ENCODE data around the gene NUMA1. TPM values are rescaled to one million over a fixed set of nuclear protein-coding genes. Genes with fewer than 3 reads are reported as not detected.

The NUMA1 gene
- total RNA-seq, 4 donors from 2014 or later: 163 to 272 (median 202) TPM

DNA sequence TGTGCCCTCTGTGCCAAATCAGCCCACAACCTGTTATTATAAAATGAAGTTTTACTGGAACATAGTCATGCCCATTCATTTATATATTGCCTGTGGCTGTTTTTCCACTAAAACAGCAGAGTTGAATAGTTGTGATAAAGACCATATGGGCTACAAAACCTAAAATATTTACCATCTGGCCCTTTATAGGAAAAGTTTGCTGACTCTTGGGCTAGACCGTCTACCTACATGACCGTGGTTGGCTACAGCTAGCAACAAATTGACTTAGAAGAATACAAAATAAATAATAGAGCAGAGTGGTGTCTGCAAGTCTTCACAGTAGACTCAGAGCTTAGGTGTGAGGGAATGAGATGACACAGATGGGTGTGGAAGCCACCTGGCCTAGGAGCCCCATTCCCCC, 92.8 kb downstream of the NUMA1 start:
- intact Hi-C loops (cut with DNase I; ENCODE audit: low total_unique reads) (no loop called here), in situ Hi-C loops (cut with MboI; ENCODE audit: low sequenced_read_pairs in 4 of 4) (loop anchor here in 2 of 4 donors (25.0 kb wide), 2 partner anchors 425 to 450 kb away; partner anchors contain the start of gene CLPB (in 1 of the 2))
- Histone ChIP-seq H3K9me3 (no peaks in the 10 kb centered on the region), H3K4me3 (no peak overlapping the region), H3K27me3 (no peaks in the 10 kb centered on the region), H3K27ac (no peak overlapping the region), H3K36me3 (peaks cover 0 to 10% of the 10 kb centered on the region in 2 donors), H3K4me1 (no peaks in the 10 kb centered on the region)
- ATAC-seq (no peak), DNase-seq (no peak)
- TF ChIP-seq CTCF (IDR thresholded peaks at IDR 0.05 in 4 of 5, conservative IDR thresholded peaks at IDR 0.05 in 1 of 5) (no peak), POLR2A (IDR thresholded peaks at IDR 0.05) (no peak)

- Histone ChIP-seq H3K27me3 (no peaks in the 10 kb centered on the region), H3K27ac (no peak overlapping the region), H3K4me3 (no peak overlapping the region), H3K4me1 (no peaks in the 10 kb centered on the region), H3K36me3 (peaks cover 0 to 7% of the 10 kb centered on the region in 2 donors), H3K9me3 (no peaks in the 10 kb centered on the region)
- DNase-seq: no peak
- intact Hi-C loops (cut with DNase I; ENCODE audit: low total_unique reads): no loop called here
- no peak for TF ChIP-seq POLR2A (IDR thresholded peaks at IDR 0.05)
- no peak for TF ChIP-seq CTCF (IDR thresholded peaks at IDR 0.05 in 4 of 5, conservative IDR thresholded peaks at IDR 0.05 in 1 of 5)
- no peak for ATAC-seq
- in situ Hi-C loops (cut with MboI; ENCODE audit: low sequenced_read_pairs in 4 of 4): loop anchor here in 2 of 4 donors (25.0 kb wide), 2 partner anchors 426 to 451 kb away; partner anchors contain the start of gene CLPB (in 1 of the 2)
Measured at GRCh38 chr11:71986131-71986530, 94.2 kb downstream of the NUMA1 start.

- TF ChIP-seq CTCF (IDR thresholded peaks at IDR 0.05 in 4 of 5, conservative IDR thresholded peaks at IDR 0.05 in 1 of 5) (no peak), POLR2A (IDR thresholded peaks at IDR 0.05) (no peak)
- Histone ChIP-seq H3K36me3 (no peaks in the 10 kb centered on the region), H3K9me3 (no peaks in the 10 kb centered on the region), H3K27ac (no peak overlapping the region), H3K4me1 (peaks cover 3 to 8% of the 10 kb centered on the region in 2 donors), H3K4me3 (no peak overlapping the region), H3K27me3 (no peaks in the 10 kb centered on the region)
- DNase-seq (no peak), ATAC-seq (no peak)
- intact Hi-C loops (cut with DNase I; ENCODE audit: low total_unique reads): loop anchor here (2.0 to 10.0 kb wide), 2 partner anchors 165 to 435 kb away; no protein-coding TSS in a partner anchor
- in situ Hi-C loops (cut with MboI; ENCODE audit: low sequenced_read_pairs in 4 of 4): loop anchor here in 2 of 4 donors (25.0 kb wide), 2 partner anchors 433 to 458 kb away; partner anchors contain the start of gene CLPB (in 1 of the 2)
Measured at GRCh38 chr11:71979602-71980001, 100.7 kb downstream of the NUMA1 start.

DNA sequence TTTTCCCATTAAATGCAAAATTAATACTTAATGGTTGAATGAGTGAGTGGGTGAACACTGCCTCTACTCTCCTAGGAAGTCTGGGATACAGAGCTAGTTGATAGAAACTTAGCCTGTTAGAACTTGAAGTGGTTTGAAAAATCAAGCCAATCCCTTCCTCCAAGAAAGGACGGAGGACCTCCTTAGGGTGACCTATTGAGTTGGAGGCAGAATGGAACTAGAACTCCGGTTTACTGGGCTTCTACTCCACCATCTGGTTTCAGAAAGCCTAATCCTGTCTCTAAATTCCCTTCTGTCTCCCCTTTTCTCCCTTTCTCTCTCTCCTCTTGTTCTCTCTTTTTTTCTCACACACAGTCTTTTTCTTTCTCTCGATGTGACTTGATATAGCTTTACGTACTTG, 101.2 kb downstream of the NUMA1 start:
- Histone ChIP-seq H3K4me3 (no peak overlapping the region), H3K27ac (no peak overlapping the region), H3K27me3 (no peaks in the 10 kb centered on the region), H3K9me3 (no peaks in the 10 kb centered on the region), H3K36me3 (no peaks in the 10 kb centered on the region), H3K4me1 (peaks cover 3 to 8% of the 10 kb centered on the region in 2 donors)
- DNase-seq (no peak), ATAC-seq (no peak)
- in situ Hi-C loops (cut with MboI; ENCODE audit: low sequenced_read_pairs in 4 of 4) (loop anchor here in 2 of 4 donors (25.0 kb wide), 2 partner anchors 433 to 458 kb away; partner anchors contain the start of gene CLPB (in 1 of the 2)), intact Hi-C loops (cut with DNase I; ENCODE audit: low total_unique reads) (loop anchor here (2.0 to 10.0 kb wide), 2 partner anchors 166 to 436 kb away; no protein-coding TSS in a partner anchor)
- TF ChIP-seq CTCF (IDR thresholded peaks at IDR 0.05 in 4 of 5, conservative IDR thresholded peaks at IDR 0.05 in 1 of 5): no peak
- no peak for TF ChIP-seq POLR2A (IDR thresholded peaks at IDR 0.05)

Data from gastrocnemius medialis (tissue), 4 donors.